ENCODE results near the gene TMEM190. TPM values are rescaled to one million over a fixed set of nuclear protein-coding genes. Genes with fewer than 3 reads are reported as not detected.
A peak's percentile ranks its signal among the peaks of the same experiment; 100 is the strongest.

The TMEM190 gene
- total and polyA plus RNA-seq, 2 donors (not counting 1 experiment from before 2014, with no cell fraction given) = not detected

GRCh38 chr19:55368106-55368505 is 8.5 kb upstream of the TMEM190 start:
- no peak overlapping the region for H3K27ac Mint-ChIP-seq
- CTCF ChIA-PET = no interaction called here
- H3K4me1 Mint-ChIP-seq = peaks cover 9% of the 10 kb centered on the region
- Histone ChIP-seq H3K79me2 (ENCODE audit: control insufficient read depth, insufficient read depth, low read length) (no peaks in the 10 kb centered on the region), H3K27ac (ENCODE audit: low read length in 2 of 2) (no peak overlapping the region), H3K4me1 (ENCODE audit: control insufficient read depth in 2 of 2, insufficient read depth in 2 of 2, low read length in 2 of 2) (peaks cover 15 to 17% of the 10 kb centered on the region in 2 donors), H3K9ac (ENCODE audit: low read length) (no peak overlapping the region), H3K4me2 (replicated peaks; ENCODE audit: low read depth, low read length, poor library complexity, severe bottlenecking) (no peak overlapping the region), H2AFZ (ENCODE audit: insufficient read depth, low read depth, low read length, poor library complexity, severe bottlenecking) (no peak overlapping the region), H3K4me3 (ENCODE audit: control extremely low read depth in 1 of 5, extremely low read depth in 1 of 5, insufficient read depth in 1 of 5, low read depth in 2 of 5, low read length in 4 of 5) (no peak overlapping the region), H3K9me3 (ENCODE audit: control extremely low read depth in 1 of 3, control insufficient read depth in 2 of 3, insufficient read depth in 1 of 3, low read length in 2 of 3) (peaks cover 0 to 20% (median 0%) of the 10 kb centered on the region in 3 donors), H3K27me3 (replicated peaks in 1 of 4; ENCODE audit: control extremely low read depth in 1 of 4, control insufficient read depth in 3 of 4, insufficient read depth in 4 of 4, low read length in 3 of 4) (peaks cover 0 to 57% (median 24%) of the 10 kb centered on the region in 4 experiments), H3K36me3 (replicated peaks in 1 of 2; ENCODE audit: control extremely low read depth in 1 of 2, control insufficient read depth in 1 of 2, extremely low read depth in 1 of 2, insufficient read depth in 2 of 2, low read length in 1 of 2) (no peaks in the 10 kb centered on the region), H4K20me1 (ENCODE audit: control insufficient read depth, insufficient read depth, low read length, poor library complexity, severe bottlenecking) (no peaks in the 10 kb centered on the region)
- intact Hi-C loops (cut with micrococcal nuclease) = no loop called here
- POLR2A ChIA-PET = no interaction called here
- TF ChIP-seq EZH2 (IDR thresholded peaks at IDR 0.05; ENCODE audit: borderline replicate concordance, insufficient read depth, low read depth, low read length, poor library complexity, severe bottlenecking) (no peak), CTCF (IDR thresholded peaks at IDR 0.05) (no peak)
- H3K9me3 Mint-ChIP-seq (ENCODE audit: insufficient read depth) = no peaks in the 10 kb centered on the region
- no peak overlapping the region for H3K4me3 Mint-ChIP-seq
- WGBS (ENCODE audit: insufficient coverage) = 93% methylated on average over 16 of the region's 16 CpGs
- peaks cover 33% of the 10 kb centered on the region for H3K27me3 Mint-ChIP-seq
- DNase-seq (no peak), ATAC-seq (ENCODE audit: low read depth) (no peak)

GRCh38 chr19:55368701-55369563 is 7.7 kb upstream of the TMEM190 start:
- Mint-ChIP-seq H3K4me1 (peaks cover 9% of the 10 kb centered on the region), H3K27ac (no peak overlapping the region), H3K27me3 (peaks cover 38% of the 10 kb centered on the region), H3K9me3 (ENCODE audit: insufficient read depth) (no peaks in the 10 kb centered on the region), H3K4me3 (no peak overlapping the region)
- H3K79me2 ChIP-seq (ENCODE audit: control insufficient read depth, insufficient read depth, low read length) = no peaks in the 10 kb centered on the region
- peaks cover 0 to 22% (median 0%) of the 10 kb centered on the region in 3 donors for H3K9me3 ChIP-seq (ENCODE audit: control extremely low read depth in 1 of 3, control insufficient read depth in 2 of 3, insufficient read depth in 1 of 3, low read length in 2 of 3)
- TF ChIP-seq EZH2 (IDR thresholded peaks at IDR 0.05; ENCODE audit: borderline replicate concordance, insufficient read depth, low read depth, low read length, poor library complexity, severe bottlenecking) (no peak), CTCF (IDR thresholded peaks at IDR 0.05) (no peak)
- H3K4me2 ChIP-seq (replicated peaks; ENCODE audit: low read depth, low read length, poor library complexity, severe bottlenecking) = peak overlapping the region; percentile 82
- DNase-seq = peak; percentile 49
- H3K9ac ChIP-seq (ENCODE audit: low read length) = no peak overlapping the region
- peak; percentile 58 for ATAC-seq (ENCODE audit: low read depth)
- no peaks in the 10 kb centered on the region for H4K20me1 ChIP-seq (ENCODE audit: control insufficient read depth, insufficient read depth, low read length, poor library complexity, severe bottlenecking)
- no peaks in the 10 kb centered on the region for H3K36me3 ChIP-seq (replicated peaks in 1 of 2; ENCODE audit: control extremely low read depth in 1 of 2, control insufficient read depth in 1 of 2, extremely low read depth in 1 of 2, insufficient read depth in 2 of 2, low read length in 1 of 2)
- ChIA-PET CTCF (no interaction called here), POLR2A (interaction anchor here (0.9 kb wide), 1 partner anchor 115 kb away, joined by 4 read pairs; no protein-coding TSS in a partner anchor)
- peak overlapping the region; percentile 62 for H2AFZ ChIP-seq (ENCODE audit: insufficient read depth, low read depth, low read length, poor library complexity, severe bottlenecking)
- peaks cover 0 to 64% (median 25%) of the 10 kb centered on the region in 4 experiments for H3K27me3 ChIP-seq (replicated peaks in 1 of 4; ENCODE audit: control extremely low read depth in 1 of 4, control insufficient read depth in 3 of 4, insufficient read depth in 4 of 4, low read length in 3 of 4)
- 19% methylated on average over 43 of the region's 54 CpGs for WGBS (ENCODE audit: insufficient coverage)
- no peak overlapping the region for H3K27ac ChIP-seq (ENCODE audit: low read length in 2 of 2)
- H3K4me3 ChIP-seq (ENCODE audit: control extremely low read depth in 1 of 5, extremely low read depth in 1 of 5, insufficient read depth in 1 of 5, low read depth in 2 of 5, low read length in 4 of 5) = peak overlapping the region in 3 of 5 experiments; percentile 35 to 39 (median 38)
- peaks cover 15 to 17% of the 10 kb centered on the region in 2 donors for H3K4me1 ChIP-seq (ENCODE audit: control insufficient read depth in 2 of 2, insufficient read depth in 2 of 2, low read length in 2 of 2)
- intact Hi-C loops (cut with micrococcal nuclease) = no loop called here

Measured in B cell (primary cell).